Non-pigmented ciliary epithelial cell (primary cell): ENCODE measurements around the gene FAM43B.
"Not testable (repeated sequence)": the region's sequence is repeated elsewhere in the genome, so short reads cannot be mapped to it uniquely, and the experiment has no call there.

Experiments used
- DNase-seq: peaks from one replicate; pipeline ENCODE4 v3.0.0-alpha.2; 2010; ENCODE audit warnings: low read depth

Gene FAM43B

GRCh38 chr1:20551945-20552727, at the start of gene FAM43B:
FAM43B (plus strand) TSS chr1:20552573; CDS start chr1:20552974, 401 bp downstream.
- DNase-seq, result no peak

GRCh38 chr1:20505488-20505887, 46.9 kb upstream of the FAM43B start:
- no peak for DNase-seq

- DNase-seq, result no peak
Observed at GRCh38 chr1:20507248-20507563, 45.2 kb upstream of the FAM43B start.

- peak; percentile 59 for DNase-seq
Observed at GRCh38 chr1:20507564-20508410, 44.6 kb upstream of the FAM43B start, which contains the start of gene MUL1. MUL1 (minus strand) TSS chr1:20508151; CDS start chr1:20508024, 127 bp downstream.

GRCh38 chr1:20508411-20508771, 44.0 kb upstream of the FAM43B start:
- DNase-seq, result no peak

- DNase-seq, result no peak
Observed at GRCh38 chr1:20511518-20512428, 40.6 kb upstream of the FAM43B start.

- not testable (repeated sequence) for DNase-seq
Observed at GRCh38 chr1:20519609-20520262, 32.6 kb upstream of the FAM43B start.

- DNase-seq, result peak; percentile 26
Observed at GRCh38 chr1:20521960-20522861, 30.2 kb upstream of the FAM43B start.

- DNase-seq, result no peak
Observed at GRCh38 chr1:20526267-20526666, 26.1 kb upstream of the FAM43B start.

- DNase-seq, result no peak
Observed at GRCh38 chr1:20528221-20528620, 24.2 kb upstream of the FAM43B start.

GRCh38 chr1:20530306-20530705, 22.1 kb upstream of the FAM43B start:
- DNase-seq, result no peak

- no peak for DNase-seq
Observed at GRCh38 chr1:20530901-20531300, 21.5 kb upstream of the FAM43B start.

GRCh38 chr1:20533635-20534034, 18.7 kb upstream of the FAM43B start:
- no peak for DNase-seq

GRCh38 chr1:20534659-20535417, 17.5 kb upstream of the FAM43B start:
- DNase-seq, result no peak

GRCh38 chr1:20538227-20538626, 14.1 kb upstream of the FAM43B start:
- DNase-seq, result no peak

GRCh38 chr1:20538760-20539551, 13.4 kb upstream of the FAM43B start:
- no peak for DNase-seq

- no peak for DNase-seq
Observed at GRCh38 chr1:20540281-20540680, 12.1 kb upstream of the FAM43B start.

GRCh38 chr1:20546637-20547036, 5.7 kb upstream of the FAM43B start:
- no peak for DNase-seq

GRCh38 chr1:20551161-20551560, 1.2 kb upstream of the FAM43B start:
- no peak for DNase-seq
